Endodermal cell (in vitro differentiated cells): Measurements from ENCODE around the gene SH2D5. TPM values are rescaled to one million over a fixed set of nuclear protein-coding genes. Genes with fewer than 3 reads are reported as not detected.

Experiments
- DNase-seq: peaks from one replicate; pipeline ENCODE4 v3.0.0-alpha.2; 2017
- H3K27ac ChIP-seq: 2 replicates; pipeline ENCODE4 v1.5.1; 2013; ENCODE audit warnings: mild to moderate bottlenecking, low read depth, low read length, moderate library complexity
- H3K27me3 ChIP-seq: 2 replicates; pipeline ENCODE4 v1.6.1; 2013; ENCODE audit warnings: mild to moderate bottlenecking, low read length, moderate library complexity; ENCODE audit not compliant: insufficient read depth, control insufficient read depth, poor library complexity, severe bottlenecking
- H3K36me3 ChIP-seq: 2 replicates; pipeline ENCODE4 v1.7.0; 2013; ENCODE audit warnings: mild to moderate bottlenecking, low read length, moderate library complexity; ENCODE audit not compliant: control insufficient read depth, insufficient read depth
- H3K4me1 ChIP-seq: one replicate; pipeline ENCODE4 v1.7.0; 2013; ENCODE audit warnings: low read length; ENCODE audit not compliant: control insufficient read depth, insufficient read depth
- H3K4me3 ChIP-seq: 2 replicates; pipeline ENCODE4 v1.5.1; 2013; ENCODE audit warnings: mild to moderate bottlenecking, low read length, moderate library complexity
- H3K9ac ChIP-seq: 2 replicates; pipeline ENCODE4 v1.6.1; 2013; ENCODE audit warnings: mild to moderate bottlenecking, low read length, moderate library complexity; ENCODE audit not compliant: poor library complexity, severe bottlenecking; ENCODE audit errors: extremely low read depth
- H3K9me3 ChIP-seq: 2 replicates; pipeline ENCODE4 v1.6.1; 2013; ENCODE audit warnings: mild to moderate bottlenecking, low read length, moderate library complexity; ENCODE audit not compliant: control insufficient read depth
- H3K27ac Mint-ChIP-seq: 2 replicates; pipeline ENCODE4 v1.8.0; 2020; ENCODE audit warnings: mixed read lengths
- H3K27me3 Mint-ChIP-seq: 2 replicates; pipeline ENCODE4 v1.8.0; 2021; ENCODE audit warnings: mild to moderate bottlenecking, mixed read lengths; ENCODE audit not compliant: insufficient read depth
- H3K36me3 Mint-ChIP-seq: 2 replicates; pipeline ENCODE4 v1.8.0; 2020; ENCODE audit warnings: low read depth, mixed read lengths
- H3K4me1 Mint-ChIP-seq: 2 replicates; pipeline ENCODE4 v1.8.0; 2020; ENCODE audit warnings: mixed read lengths
- H3K4me3 Mint-ChIP-seq: 2 replicates; pipeline ENCODE4 v1.8.0; 2020; ENCODE audit warnings: mild to moderate bottlenecking, moderate library complexity, mixed read lengths
- H3K9me3 Mint-ChIP-seq: 2 replicates; pipeline ENCODE4 v1.8.0; 2020; ENCODE audit warnings: mild to moderate bottlenecking, mixed read lengths
- CTCF ChIP-seq: fragments of 200-600 bp; sonication (generic); conservative IDR thresholded peaks from 2 replicates; pipeline ENCODE4 v1.5.0; 2021; ENCODE audit warnings: antibody characterized with exemption, mild to moderate bottlenecking
- WGBS, 2 experiments: methylation state at CpG; one replicate each; pipeline versions ENCODE4 v1.1.5 to v1.1.7; 2013; ENCODE audit warnings: missing lambda C conversion rate in 2 of 2, mixed read lengths in 1 of 2; ENCODE audit not compliant: insufficient coverage in 1 of 2, insufficient read length in 1 of 2; 5-methylcytosine and 5-hydroxymethylcytosine counted together
- total RNA-seq, 2 donors: library from RNA; stranded (reverse); fragmentation: NEBNext Ultra II Directional in 1 of 2; extraction: Animal tissue kit (Norgen Biotek cat#: 25700) in 1 of 2; gene quantifications; 2 replicates in 1 of 2; 3 replicates in 1 of 2; pipeline ENCODE4 v1.2.1, GENCODE V29; 2021

SH2D5 gene
- total RNA-seq, 2 donors from 2014 or later = 4.0 to 5.0 TPM

- Mint-ChIP-seq H3K4me1 (no peaks in the 10 kb centered on the region), H3K36me3 (peaks cover 29% of the 10 kb centered on the region), H3K27me3 (peaks cover 38% of the 10 kb centered on the region), H3K4me3 (no peak overlapping the region), H3K27ac (no peak overlapping the region), H3K9me3 (no peaks in the 10 kb centered on the region)
- Histone ChIP-seq H3K36me3 (peaks cover 39% of the 10 kb centered on the region), H3K9me3 (no peaks in the 10 kb centered on the region), H3K4me3 (no peak overlapping the region), H3K4me1 (peaks cover 3% of the 10 kb centered on the region), H3K9ac (no peak overlapping the region), H3K27ac (no peak overlapping the region), H3K27me3 (peaks cover 30% of the 10 kb centered on the region)
- WGBS, 2 experiments = 95 to 96% methylated on average over 6 to 7 of the region's 7 CpGs
- no peak for TF ChIP-seq CTCF
- no peak for DNase-seq
Measured at GRCh38 chr1:20735581-20736111, 3.1 kb upstream of the SH2D5 start.

GRCh38 chr1:20733360-20733975 lies 965 bp upstream of the SH2D5 start:
- WGBS, 2 experiments = 45 to 51% methylated on average over 6 to 7 of the region's 7 CpGs
- Histone ChIP-seq H3K27ac (no peak overlapping the region), H3K27me3 (peaks cover 47% of the 10 kb centered on the region), H3K4me3 (peak overlapping the region; percentile 84), H3K9me3 (no peaks in the 10 kb centered on the region), H3K9ac (no peak overlapping the region), H3K36me3 (peaks cover 20% of the 10 kb centered on the region), H3K4me1 (peaks cover 3% of the 10 kb centered on the region)
- Mint-ChIP-seq H3K9me3 (no peaks in the 10 kb centered on the region), H3K27me3 (peaks cover 60% of the 10 kb centered on the region), H3K27ac (no peak overlapping the region), H3K4me1 (peaks cover 1% of the 10 kb centered on the region), H3K4me3 (peak overlapping the region; percentile 64), H3K36me3 (peaks cover 19% of the 10 kb centered on the region)
- DNase-seq = no peak
- TF ChIP-seq CTCF = no peak

- Mint-ChIP-seq H3K27ac (no peak overlapping the region), H3K9me3 (no peaks in the 10 kb centered on the region), H3K4me3 (peak overlapping the region; percentile 64), H3K27me3 (peaks cover 65% of the 10 kb centered on the region), H3K36me3 (peaks cover 8% of the 10 kb centered on the region), H3K4me1 (peaks cover 8% of the 10 kb centered on the region)
- 0% methylated on average over 15 to 55 of the region's 55 CpGs for WGBS, 2 experiments
- TF ChIP-seq CTCF = no peak
- Histone ChIP-seq H3K4me3 (peak overlapping the region; percentile 84), H3K9me3 (no peaks in the 10 kb centered on the region), H3K27ac (no peak overlapping the region), H3K27me3 (peaks cover 47% of the 10 kb centered on the region), H3K9ac (no peak overlapping the region), H3K36me3 (peaks cover 8% of the 10 kb centered on the region), H3K4me1 (peaks cover 3% of the 10 kb centered on the region)
- DNase-seq = peak; percentile 94
Measured at GRCh38 chr1:20732071-20732587, 374 bp downstream of the SH2D5 start.
